ENCODE measurements around the gene CDH13.

CDH13 gene

DNA sequence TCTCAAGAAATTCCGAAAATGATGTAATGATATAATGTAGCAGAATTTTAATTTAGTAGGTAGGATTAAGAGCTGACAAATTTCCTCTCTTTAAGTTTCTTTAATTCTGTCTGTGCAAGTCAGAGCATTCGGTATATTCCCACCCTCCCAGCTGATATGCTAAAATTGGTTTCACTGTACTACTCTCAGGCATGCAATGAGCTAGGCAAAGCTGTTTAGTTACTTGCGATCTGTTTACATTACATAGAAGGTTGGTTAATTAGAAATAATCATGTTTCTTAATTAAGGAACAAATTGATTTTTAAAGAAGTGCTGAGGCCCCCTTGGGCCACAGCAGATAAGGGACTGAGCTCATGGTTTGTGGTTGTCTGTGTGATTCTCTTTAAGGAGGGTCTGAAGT is 748.2 kb downstream of the CDH13 start:
- Histone ChIP-seq H3K4me3 (no peak overlapping the region), H3K9me3 (no peaks in the 10 kb centered on the region), H3K36me3 (no peaks in the 10 kb centered on the region), H3K4me1 (no peaks in the 10 kb centered on the region), H3K27ac (no peak overlapping the region), H3K27me3 (no peaks in the 10 kb centered on the region)
- DNase-seq, result no peak
- TF ChIP-seq, protein P1, sequence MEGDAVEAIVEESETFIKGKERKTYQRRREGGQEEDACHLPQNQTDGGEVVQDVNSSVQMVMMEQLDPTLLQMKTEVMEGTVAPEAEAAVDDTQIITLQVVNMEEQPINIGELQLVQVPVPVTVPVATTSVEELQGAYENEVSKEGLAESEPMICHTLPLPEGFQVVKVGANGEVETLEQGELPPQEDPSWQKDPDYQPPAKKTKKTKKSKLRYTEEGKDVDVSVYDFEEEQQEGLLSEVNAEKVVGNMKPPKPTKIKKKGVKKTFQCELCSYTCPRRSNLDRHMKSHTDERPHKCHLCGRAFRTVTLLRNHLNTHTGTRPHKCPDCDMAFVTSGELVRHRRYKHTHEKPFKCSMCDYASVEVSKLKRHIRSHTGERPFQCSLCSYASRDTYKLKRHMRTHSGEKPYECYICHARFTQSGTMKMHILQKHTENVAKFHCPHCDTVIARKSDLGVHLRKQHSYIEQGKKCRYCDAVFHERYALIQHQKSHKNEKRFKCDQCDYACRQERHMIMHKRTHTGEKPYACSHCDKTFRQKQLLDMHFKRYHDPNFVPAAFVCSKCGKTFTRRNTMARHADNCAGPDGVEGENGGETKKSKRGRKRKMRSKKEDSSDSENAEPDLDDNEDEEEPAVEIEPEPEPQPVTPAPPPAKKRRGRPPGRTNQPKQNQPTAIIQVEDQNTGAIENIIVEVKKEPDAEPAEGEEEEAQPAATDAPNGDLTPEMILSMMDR (IDR thresholded peaks at IDR 0.05), result no peak
- intact Hi-C loops (cut with DNase I; ENCODE audit: low total_unique reads), result no loop called here

DNA sequence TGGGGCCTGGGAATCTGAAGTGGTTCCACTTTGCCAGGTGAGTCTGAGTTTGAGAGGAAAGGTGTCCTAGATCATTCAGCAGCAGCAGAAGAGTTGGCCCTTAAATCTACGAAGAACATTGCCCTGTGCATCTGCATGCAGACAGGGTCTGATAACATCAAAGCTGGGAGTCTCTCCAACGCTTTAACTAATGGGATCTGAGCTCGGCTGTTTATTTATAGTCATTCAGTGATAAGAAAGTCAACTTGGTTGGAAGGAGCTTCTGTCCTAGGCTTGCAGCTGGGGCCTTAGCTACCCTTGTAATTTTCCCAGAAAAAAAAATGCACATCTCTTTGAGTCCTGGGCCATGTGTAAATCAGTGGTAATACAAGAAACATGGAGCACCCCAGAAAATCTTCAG is 763.0 kb downstream of the CDH13 start:
- Histone ChIP-seq H3K4me1 (peaks cover 0 to 45% (median 25%) of the 10 kb centered on the region in 4 donors), H3K27ac (peak overlapping the region; percentile 54 to 79), H3K9me3 (no peaks in the 10 kb centered on the region), H3K36me3 (no peaks in the 10 kb centered on the region), H3K4me3 (no peak overlapping the region), H3K27me3 (no peaks in the 10 kb centered on the region)
- no peak for DNase-seq
- intact Hi-C loops (cut with DNase I; ENCODE audit: low total_unique reads), result no loop called here
- TF ChIP-seq, protein P1 (IDR thresholded peaks at IDR 0.05), result no peak

DNA sequence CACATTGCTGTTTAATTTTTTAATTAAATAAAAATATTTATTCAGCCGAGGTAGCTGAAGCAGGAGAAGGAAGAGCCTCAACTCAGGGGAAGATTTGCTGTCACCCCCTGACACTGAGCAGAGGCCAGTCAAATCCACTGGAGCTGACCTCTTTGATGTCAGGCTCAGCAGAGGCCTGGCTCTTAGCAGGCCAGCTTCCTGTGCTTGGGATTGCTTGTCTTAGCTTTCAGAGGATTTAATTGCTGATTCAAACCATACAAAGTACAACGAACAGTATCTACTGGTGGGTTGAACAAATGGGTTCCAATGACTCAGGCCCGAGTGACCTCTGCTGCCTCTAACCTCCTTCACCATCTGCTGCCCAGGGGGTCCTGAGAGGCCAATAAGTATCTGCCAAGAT is 764.0 kb downstream of the CDH13 start:
- TF ChIP-seq, protein P1 (IDR thresholded peaks at IDR 0.05), result no peak
- Histone ChIP-seq H3K27ac (peak overlapping the region; percentile 54 to 79), H3K4me3 (no peak overlapping the region), H3K9me3 (no peaks in the 10 kb centered on the region), H3K4me1 (peaks cover 0 to 45% (median 25%) of the 10 kb centered on the region in 4 donors), H3K36me3 (no peaks in the 10 kb centered on the region), H3K27me3 (no peaks in the 10 kb centered on the region)
- intact Hi-C loops (cut with DNase I; ENCODE audit: low total_unique reads), result no loop called here
- DNase-seq, result no peak

DNA sequence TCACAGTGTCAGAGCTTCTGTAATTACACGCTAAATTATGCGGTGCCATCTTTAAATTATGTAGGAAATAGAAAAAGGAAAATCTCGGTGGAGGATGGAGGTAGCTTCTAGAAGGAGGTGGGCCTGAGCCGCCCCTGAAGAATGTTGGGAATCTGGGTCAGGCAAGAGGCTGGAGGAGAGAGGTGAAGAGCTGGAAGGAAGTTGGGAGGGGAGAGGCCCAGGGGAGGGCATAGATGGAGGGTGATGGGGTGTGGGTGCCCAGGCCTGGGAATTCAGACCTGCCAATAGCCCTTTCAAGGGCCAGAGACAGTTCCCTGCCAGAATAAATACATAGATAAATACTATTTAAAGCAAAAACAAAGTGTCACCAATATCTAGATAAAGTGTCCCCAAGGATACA is 766.0 kb downstream of the CDH13 start:
- TF ChIP-seq, protein P1 (IDR thresholded peaks at IDR 0.05), result no peak
- H3K36me3 ChIP-seq, result no peaks in the 10 kb centered on the region
- H3K4me1 ChIP-seq, result peaks cover 0 to 55% (median 30%) of the 10 kb centered on the region in 4 donors
- H3K27ac ChIP-seq, result peak overlapping the region; percentile 79 to 83
- DNase-seq, result peak; percentile 32 to 71
- intact Hi-C loops (cut with DNase I; ENCODE audit: low total_unique reads), result no loop called here
- H3K27me3 ChIP-seq, result no peaks in the 10 kb centered on the region
- no peaks in the 10 kb centered on the region for H3K9me3 ChIP-seq
- H3K4me3 ChIP-seq, result no peak overlapping the region

DNA sequence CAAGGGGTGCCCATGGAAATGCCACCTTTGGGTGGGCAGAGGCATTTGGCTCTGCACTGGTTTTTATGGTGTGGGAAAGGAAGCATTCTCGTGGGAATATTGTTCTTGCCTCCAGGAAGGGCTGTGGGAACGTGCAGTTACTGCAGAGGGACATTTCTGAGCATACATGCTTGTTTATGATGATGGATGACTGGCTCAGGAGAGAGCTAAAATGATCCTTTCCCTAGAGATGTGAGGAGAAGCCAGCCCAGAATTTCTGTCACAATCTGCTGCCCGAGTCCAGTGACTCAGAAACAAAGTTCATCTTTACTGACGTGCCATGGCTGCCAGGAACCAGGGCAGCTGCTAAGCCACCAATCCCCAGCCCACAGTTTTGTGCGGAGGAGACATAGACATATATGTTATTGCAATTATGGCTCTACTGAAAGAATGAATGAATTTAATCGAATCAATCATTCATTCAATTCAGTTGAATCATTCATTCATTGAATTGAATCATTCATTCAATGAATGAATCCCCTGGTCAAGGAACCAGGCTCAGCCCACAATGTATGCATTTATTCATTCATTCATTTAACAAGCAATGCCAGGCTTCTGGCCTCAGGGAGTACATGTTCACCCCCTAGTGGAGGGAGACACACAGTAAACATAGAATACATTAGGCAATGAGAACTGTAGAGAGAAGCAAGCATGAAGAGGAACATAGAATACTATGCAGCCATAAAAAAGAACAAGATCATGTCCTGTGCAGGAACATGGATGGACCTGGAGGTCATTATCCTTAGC is 766.6 kb downstream of the CDH13 start:
- Histone ChIP-seq H3K27ac (peak overlapping the region; percentile 79 to 83), H3K36me3 (no peaks in the 10 kb centered on the region), H3K4me1 (peaks cover 0 to 62% (median 35%) of the 10 kb centered on the region in 4 donors), H3K9me3 (no peaks in the 10 kb centered on the region), H3K27me3 (no peaks in the 10 kb centered on the region), H3K4me3 (no peak overlapping the region)
- TF ChIP-seq, protein P1 (IDR thresholded peaks at IDR 0.05), result peak in 1 of 2 experiments; percentile 29
- peak; percentile 42 to 77 for DNase-seq
- intact Hi-C loops (cut with DNase I; ENCODE audit: low total_unique reads), result no loop called here

Measured in tibial artery (tissue), 4 donors.